Right lobe of liver (tissue), 4 donors: Measurements from ENCODE around the gene OR13J1.

Source experiments
- CTCF ChIP-seq, 4 donors: fragments of 200-600 bp in 3 of 4; fragments of 450-650 bp in 1 of 4; IDR thresholded peaks; one replicate each; pipeline versions ENCODE4 v1.5.1 to v1.8.0; 2016 to 2022; ENCODE audit warnings: antibody characterized with exemption in 4 of 4, mild to moderate bottlenecking in 2 of 4
- POLR2A ChIP-seq: fragments of 450-650 bp; IDR thresholded peaks from one replicate; pipeline ENCODE4 v1.6.1; 2017; ENCODE audit warnings: antibody characterized with exemption, mild to moderate bottlenecking
- donor health status: DM: no; HTN: no; CAD: no.
- donor health status: DM: no; HTN: no; CAD: no.
- donor health status: DM: no; HTN: yes; CAD: no.

GRCh38 chr9:35834260-35835215 is 35.7 kb downstream of the OR13J1 start:
- no peak for TF ChIP-seq CTCF (IDR thresholded peaks at IDR 0.05)
- TF ChIP-seq POLR2A = peak; percentile 16
